Gastroesophageal sphincter (tissue), 3 donors: ENCODE data around the gene TRIM6.

ENCODE experiments used
- POLR2A ChIP-seq, 2 donors: fragments of 450-650 bp; IDR thresholded peaks; one replicate each; pipeline ENCODE4 v1.6.1; 2017; ENCODE audit warnings: antibody characterized with exemption in 2 of 2, mild to moderate bottlenecking in 2 of 2, moderate library complexity in 1 of 2
- TF ChIP-seq, protein P1 (sequence below), 4 experiments: fragments of 200-600 bp in 2 of 4; fragments of 450-650 bp in 2 of 4; sonication (generic) in 1 of 4; IDR thresholded peaks; one replicate each; pipeline ENCODE4 v1.5.1; 2017 to 2019; ENCODE audit warnings: antibody characterized with exemption in 4 of 4, mild to moderate bottlenecking in 2 of 4, moderate library complexity in 2 of 4

DNA sequence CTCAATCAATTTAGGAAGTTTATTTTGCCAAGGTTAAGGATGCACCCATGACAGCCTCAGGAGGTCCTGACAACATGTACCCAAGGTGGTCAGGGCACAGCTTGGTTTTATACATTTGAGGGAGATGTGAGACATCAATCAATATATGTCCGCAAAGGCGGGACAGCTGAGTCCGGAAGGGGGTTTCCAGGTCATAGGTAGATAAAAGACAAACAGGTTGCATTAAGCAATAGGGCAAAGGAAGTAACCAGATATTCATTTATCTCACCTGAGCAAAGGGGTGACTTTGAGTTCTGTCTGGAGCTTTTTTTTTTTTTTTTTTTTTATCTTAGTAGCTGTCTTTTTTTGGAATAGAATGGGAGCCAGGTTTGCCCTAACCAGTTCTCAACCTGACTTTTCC lies 26.4 kb downstream of the TRIM6 start:
- TF ChIP-seq POLR2A (IDR thresholded peaks at IDR 0.05) = no peak
- TF ChIP-seq, protein P1, sequence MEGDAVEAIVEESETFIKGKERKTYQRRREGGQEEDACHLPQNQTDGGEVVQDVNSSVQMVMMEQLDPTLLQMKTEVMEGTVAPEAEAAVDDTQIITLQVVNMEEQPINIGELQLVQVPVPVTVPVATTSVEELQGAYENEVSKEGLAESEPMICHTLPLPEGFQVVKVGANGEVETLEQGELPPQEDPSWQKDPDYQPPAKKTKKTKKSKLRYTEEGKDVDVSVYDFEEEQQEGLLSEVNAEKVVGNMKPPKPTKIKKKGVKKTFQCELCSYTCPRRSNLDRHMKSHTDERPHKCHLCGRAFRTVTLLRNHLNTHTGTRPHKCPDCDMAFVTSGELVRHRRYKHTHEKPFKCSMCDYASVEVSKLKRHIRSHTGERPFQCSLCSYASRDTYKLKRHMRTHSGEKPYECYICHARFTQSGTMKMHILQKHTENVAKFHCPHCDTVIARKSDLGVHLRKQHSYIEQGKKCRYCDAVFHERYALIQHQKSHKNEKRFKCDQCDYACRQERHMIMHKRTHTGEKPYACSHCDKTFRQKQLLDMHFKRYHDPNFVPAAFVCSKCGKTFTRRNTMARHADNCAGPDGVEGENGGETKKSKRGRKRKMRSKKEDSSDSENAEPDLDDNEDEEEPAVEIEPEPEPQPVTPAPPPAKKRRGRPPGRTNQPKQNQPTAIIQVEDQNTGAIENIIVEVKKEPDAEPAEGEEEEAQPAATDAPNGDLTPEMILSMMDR (IDR thresholded peaks at IDR 0.05) = no peak
